ENCODE measurements around the gene ASTL.

The ASTL gene

GRCh38 chr2:96104487-96104861, 33.8 kb downstream of the ASTL start:
- H3K27ac Mint-ChIP-seq = no peak overlapping the region
- H3K4me3 Mint-ChIP-seq = no peak overlapping the region
- TF ChIP-seq, protein P1, sequence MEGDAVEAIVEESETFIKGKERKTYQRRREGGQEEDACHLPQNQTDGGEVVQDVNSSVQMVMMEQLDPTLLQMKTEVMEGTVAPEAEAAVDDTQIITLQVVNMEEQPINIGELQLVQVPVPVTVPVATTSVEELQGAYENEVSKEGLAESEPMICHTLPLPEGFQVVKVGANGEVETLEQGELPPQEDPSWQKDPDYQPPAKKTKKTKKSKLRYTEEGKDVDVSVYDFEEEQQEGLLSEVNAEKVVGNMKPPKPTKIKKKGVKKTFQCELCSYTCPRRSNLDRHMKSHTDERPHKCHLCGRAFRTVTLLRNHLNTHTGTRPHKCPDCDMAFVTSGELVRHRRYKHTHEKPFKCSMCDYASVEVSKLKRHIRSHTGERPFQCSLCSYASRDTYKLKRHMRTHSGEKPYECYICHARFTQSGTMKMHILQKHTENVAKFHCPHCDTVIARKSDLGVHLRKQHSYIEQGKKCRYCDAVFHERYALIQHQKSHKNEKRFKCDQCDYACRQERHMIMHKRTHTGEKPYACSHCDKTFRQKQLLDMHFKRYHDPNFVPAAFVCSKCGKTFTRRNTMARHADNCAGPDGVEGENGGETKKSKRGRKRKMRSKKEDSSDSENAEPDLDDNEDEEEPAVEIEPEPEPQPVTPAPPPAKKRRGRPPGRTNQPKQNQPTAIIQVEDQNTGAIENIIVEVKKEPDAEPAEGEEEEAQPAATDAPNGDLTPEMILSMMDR (IDR thresholded peaks at IDR 0.05) = no peak
- peaks cover 76% of the 10 kb centered on the region for H3K4me1 Mint-ChIP-seq
- no peak for DNase-seq
- peaks cover 18% of the 10 kb centered on the region for H3K9me3 Mint-ChIP-seq
- H3K27me3 Mint-ChIP-seq (ENCODE audit: low read depth, poor library complexity) = no peaks in the 10 kb centered on the region
- no peaks in the 10 kb centered on the region for H3K36me3 Mint-ChIP-seq (ENCODE audit: low read depth)

DNA sequence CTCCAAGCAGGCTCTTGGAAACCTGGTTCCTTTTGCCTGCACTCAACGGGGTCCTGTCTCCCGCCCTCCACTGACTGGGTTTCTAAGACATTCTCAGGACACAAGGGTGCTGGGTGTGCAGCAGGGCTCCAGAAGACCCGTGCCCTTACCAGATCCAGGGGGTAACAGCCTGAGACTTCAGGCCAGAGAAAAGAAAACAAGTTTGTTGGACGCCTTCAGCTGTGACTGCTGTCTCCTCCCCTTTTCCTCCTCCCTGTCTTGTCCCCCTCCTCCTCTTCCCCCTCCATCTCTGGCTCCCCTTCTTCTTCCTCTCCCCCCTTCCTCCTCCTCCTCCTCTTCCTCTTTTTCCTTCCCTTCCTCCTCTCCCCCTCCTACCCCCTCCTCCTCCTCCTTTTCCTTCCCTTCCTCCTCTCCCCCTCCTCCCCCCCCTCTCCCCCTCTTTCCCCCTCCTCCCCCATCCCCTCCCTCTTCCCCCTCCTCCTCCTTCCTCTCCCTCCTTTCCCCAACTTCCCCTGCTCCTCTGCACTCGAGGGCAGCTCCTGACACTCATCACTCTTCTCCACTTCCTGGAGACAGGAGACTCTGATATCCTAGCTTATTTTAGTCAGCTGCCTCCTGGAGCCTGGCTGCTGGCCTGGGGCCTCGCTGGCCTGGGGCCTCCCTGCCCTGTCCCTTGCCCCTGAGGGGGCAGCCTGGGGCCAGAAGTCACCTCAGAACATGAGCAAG, 34.4 kb downstream of the ASTL start:
- Mint-ChIP-seq H3K36me3 (ENCODE audit: low read depth) (no peaks in the 10 kb centered on the region), H3K9me3 (peaks cover 18% of the 10 kb centered on the region), H3K4me3 (peak overlapping the region; percentile 28), H3K4me1 (peaks cover 76% of the 10 kb centered on the region), H3K27me3 (ENCODE audit: low read depth, poor library complexity) (no peaks in the 10 kb centered on the region), H3K27ac (peak overlapping the region; percentile 99)
- TF ChIP-seq, protein P1 (IDR thresholded peaks at IDR 0.05) = no peak
- DNase-seq = no peak

- Mint-ChIP-seq H3K4me1 (peaks cover 76% of the 10 kb centered on the region), H3K27me3 (ENCODE audit: low read depth, poor library complexity) (no peaks in the 10 kb centered on the region), H3K36me3 (ENCODE audit: low read depth) (no peaks in the 10 kb centered on the region), H3K27ac (peak overlapping the region; percentile 99), H3K4me3 (no peak overlapping the region), H3K9me3 (peaks cover 18% of the 10 kb centered on the region)
- DNase-seq = no peak
- TF ChIP-seq, protein P1 (IDR thresholded peaks at IDR 0.05) = no peak
Measured at GRCh38 chr2:96103187-96103601, 35.1 kb downstream of the ASTL start.

- Mint-ChIP-seq H3K27ac (peak overlapping the region; percentile 87), H3K27me3 (ENCODE audit: low read depth, poor library complexity) (no peaks in the 10 kb centered on the region), H3K9me3 (peaks cover 18% of the 10 kb centered on the region), H3K36me3 (ENCODE audit: low read depth) (no peaks in the 10 kb centered on the region), H3K4me3 (no peak overlapping the region), H3K4me1 (peaks cover 76% of the 10 kb centered on the region)
- no peak for DNase-seq
- TF ChIP-seq, protein P1 (IDR thresholded peaks at IDR 0.05) = no peak
Measured at GRCh38 chr2:96102596-96103186, 35.6 kb downstream of the ASTL start.

GRCh38 chr2:96100893-96101304, 37.4 kb downstream of the ASTL start:
- Mint-ChIP-seq H3K4me3 (no peak overlapping the region), H3K27me3 (ENCODE audit: low read depth, poor library complexity) (no peaks in the 10 kb centered on the region), H3K4me1 (peaks cover 71% of the 10 kb centered on the region), H3K36me3 (ENCODE audit: low read depth) (no peaks in the 10 kb centered on the region), H3K9me3 (peaks cover 16% of the 10 kb centered on the region), H3K27ac (peak overlapping the region; percentile 48)
- no peak for DNase-seq
- TF ChIP-seq, protein P1 (IDR thresholded peaks at IDR 0.05) = no peak

Measured in nephron progenitor cell (in vitro differentiated cells).